WTC11 (cell line): ENCODE results near the gene RPS6KA4. TPM values are rescaled to one million over a fixed set of nuclear protein-coding genes. Genes with fewer than 3 reads are reported as not detected.
A peak's percentile ranks its signal among the peaks of the same experiment; 100 is the strongest.

Experiments used
- ATAC-seq: fragments of 200-7000 bp; cut with Tn5 transposase; 2 replicates; pipeline ENCODE4 v1.10.0; 2021; ENCODE audit warnings: mild to moderate bottlenecking, moderate library complexity
- CTCF ChIA-PET: fragments of 300-600 bp; sonication (Branson Sonifier 250); formaldehyde crosslinking; loops from one replicate; lab custom pipeline; 2021; ENCODE audit warnings: antibody characterized with exemption; lab: Charles Lee
- POLR2A ChIA-PET: fragments of 350-600 bp; sonication (Branson Sonifier 250); formaldehyde crosslinking; loops from one replicate; lab custom pipeline; 2021; ENCODE audit warnings: antibody characterized with exemption; lab: Charles Lee
- DNase-seq: peaks from one replicate; pipeline ENCODE4 v3.0.0; 2021; ENCODE audit warnings: low spot score
- H3K27ac Mint-ChIP-seq: 2 replicates; pipeline ENCODE4 v1.8.0; 2021; ENCODE audit warnings: mixed read lengths
- H3K27me3 Mint-ChIP-seq: 2 replicates; pipeline ENCODE4 v1.8.0; 2021; ENCODE audit warnings: low read depth, mild to moderate bottlenecking, moderate library complexity, mixed read lengths
- H3K36me3 Mint-ChIP-seq: 2 replicates; pipeline ENCODE4 v1.8.0; 2021; ENCODE audit warnings: mixed read lengths
- H3K4me1 Mint-ChIP-seq: 2 replicates; pipeline ENCODE4 v1.8.0; 2022; ENCODE audit warnings: mixed read lengths
- H3K4me3 Mint-ChIP-seq: 2 replicates; pipeline ENCODE4 v1.8.0; 2021; ENCODE audit warnings: mild to moderate bottlenecking, moderate library complexity, mixed read lengths
- H3K9me3 Mint-ChIP-seq: 2 replicates; pipeline ENCODE4 v1.8.0; 2021; ENCODE audit warnings: mixed read lengths
- ESRRA ChIP-seq: sonication (generic); formaldehyde crosslinking; IDR thresholded peaks from 2 replicates; pipeline ENCODE4 v1.8.1; 2022; ENCODE audit warnings: mild to moderate bottlenecking, missing genetic modification reagents, borderline replicate concordance
- FOXK1 ChIP-seq: sonication (generic); formaldehyde crosslinking; IDR thresholded peaks from 2 replicates; pipeline ENCODE4 v1.8.0; 2022; ENCODE audit warnings: mild to moderate bottlenecking, moderate library complexity, missing genetic modification reagents
- MXD4 ChIP-seq: fragments of 250-450 bp; sonication (Bioruptor Pico); IDR thresholded peaks from 2 replicates; pipeline ENCODE4 v1.8.0; 2021; ENCODE audit warnings: mild to moderate bottlenecking, moderate library complexity, borderline replicate concordance
- MYBL2 ChIP-seq: sonication (generic); formaldehyde crosslinking; IDR thresholded peaks from 2 replicates; pipeline ENCODE4 v1.8.1; 2023; ENCODE audit warnings: mild to moderate bottlenecking, moderate library complexity, missing genetic modification reagents
- NR1H2 ChIP-seq: sonication (generic); formaldehyde crosslinking; IDR thresholded peaks from 2 replicates; pipeline ENCODE4 v1.9.0; 2021; ENCODE audit warnings: mild to moderate bottlenecking, moderate library complexity, missing genetic modification reagents
- RORB ChIP-seq: fragments of 250-450 bp; sonication (Bioruptor Pico); IDR thresholded peaks from 2 replicates; pipeline ENCODE4 v1.9.0; 2021; ENCODE audit warnings: mild to moderate bottlenecking
- SMAD3 ChIP-seq: sonication (generic); formaldehyde crosslinking; IDR thresholded peaks from 2 replicates; pipeline ENCODE4 v1.8.0; 2022; ENCODE audit warnings: missing genetic modification reagents, mild to moderate bottlenecking, borderline replicate concordance
- ZBTB21 ChIP-seq: sonication (generic); formaldehyde crosslinking; IDR thresholded peaks from 2 replicates; pipeline ENCODE4 v1.8.1; 2023; ENCODE audit warnings: mild to moderate bottlenecking, missing genetic modification reagents, borderline replicate concordance
- ZNF219 ChIP-seq: sonication (generic); formaldehyde crosslinking; IDR thresholded peaks from 2 replicates; pipeline ENCODE4 v1.8.0; 2023; ENCODE audit warnings: missing genetic modification reagents, mild to moderate bottlenecking, borderline replicate concordance
- ZNF317 ChIP-seq: sonication (generic); formaldehyde crosslinking; IDR thresholded peaks from 2 replicates; pipeline ENCODE4 v1.8.1; 2023; ENCODE audit warnings: low read depth, mild to moderate bottlenecking, moderate library complexity, missing genetic modification reagents, borderline replicate concordance
- ZNF396 ChIP-seq: fragments of 250-450 bp; sonication (Bioruptor Pico); IDR thresholded peaks from 2 replicates; pipeline ENCODE4 v1.8.0; 2021; ENCODE audit warnings: mild to moderate bottlenecking, moderate library complexity, borderline replicate concordance
- total RNA-seq: library from RNA; stranded (reverse); gene quantifications from 3 replicates; pipeline ENCODE4 v1.2.3, GENCODE V29; 2021
- TF ChIP-seq, protein P1 (sequence below): sonication (generic); formaldehyde crosslinking; conservative IDR thresholded peaks from 2 replicates; pipeline ENCODE4 v1.8.1; 2023; ENCODE audit warnings: mild to moderate bottlenecking, low read depth, missing genetic modification reagents, moderate library complexity
- TF ChIP-seq, protein P2 (sequence below): sonication (generic); formaldehyde crosslinking; IDR thresholded peaks from 2 replicates; pipeline ENCODE4 v1.8.0; 2022; ENCODE audit warnings: mild to moderate bottlenecking, missing genetic modification reagents
- TF ChIP-seq, protein P3 (sequence below): fragments of 250-450 bp; sonication (Bioruptor Pico); IDR thresholded peaks from 2 replicates; pipeline ENCODE4 v1.8.0; 2021; ENCODE audit warnings: mild to moderate bottlenecking
- TF ChIP-seq, protein P4 (sequence below): sonication (generic); formaldehyde crosslinking; IDR thresholded peaks from 2 replicates; pipeline ENCODE4 v1.8.1; 2023; ENCODE audit warnings: mild to moderate bottlenecking, missing genetic modification reagents
- TF ChIP-seq, protein P5 (sequence below): sonication (generic); formaldehyde crosslinking; IDR thresholded peaks from 2 replicates; pipeline ENCODE4 v1.8.0; 2023; ENCODE audit warnings: mild to moderate bottlenecking, missing genetic modification reagents
- TF ChIP-seq, protein P6 (sequence below): sonication (generic); formaldehyde crosslinking; IDR thresholded peaks from 2 replicates; pipeline ENCODE4 v1.8.0; 2023; ENCODE audit warnings: missing genetic modification reagents
- TF ChIP-seq, protein P7 (sequence below): fragments of 250-450 bp; sonication (Bioruptor Pico); conservative IDR thresholded peaks from 2 replicates; pipeline ENCODE4 v1.9.0; 2021; ENCODE audit warnings: mild to moderate bottlenecking

RPS6KA4 gene
- total RNA-seq, 1 experiment from 2014 or later, result 16.8 TPM

DNA sequence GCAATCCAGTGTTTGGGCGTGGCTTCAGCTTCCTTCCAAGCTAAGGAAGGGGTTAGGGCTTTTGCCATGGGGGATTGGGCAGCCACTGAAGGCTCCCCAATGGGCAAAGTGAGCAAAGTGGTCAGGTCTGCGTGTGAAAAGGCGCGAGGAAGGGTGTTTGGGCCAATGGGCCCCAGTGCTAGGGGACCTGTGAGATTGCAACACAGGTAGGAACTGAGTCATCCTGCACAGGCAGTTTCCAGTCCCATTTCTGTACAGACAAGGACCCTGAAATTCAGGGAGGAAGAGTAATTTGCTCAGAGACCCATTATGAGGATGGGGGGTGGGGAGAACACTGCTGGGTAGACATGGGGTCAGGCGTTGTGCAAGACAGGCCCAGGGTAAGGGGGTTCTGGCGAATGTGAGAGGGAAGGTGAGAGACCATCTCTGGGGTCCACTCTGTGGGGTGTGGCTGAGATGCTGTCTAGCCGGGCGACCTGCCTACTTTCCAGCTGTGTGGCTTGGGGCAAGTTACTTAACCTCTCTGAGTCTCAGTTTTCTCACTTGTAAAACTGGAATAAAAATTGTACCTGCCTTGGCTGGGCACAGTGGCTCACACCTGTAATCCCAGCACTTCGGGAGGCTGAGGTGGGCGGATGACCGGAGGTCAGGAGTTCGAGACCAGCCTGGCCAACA lies 11.6 kb upstream of the RPS6KA4 start:
- H3K27me3 Mint-ChIP-seq, result no peaks in the 10 kb centered on the region
- no peak overlapping the region for H3K27ac Mint-ChIP-seq
- DNase-seq, result no peak
- H3K4me3 Mint-ChIP-seq, result no peak overlapping the region
- no peaks in the 10 kb centered on the region for H3K36me3 Mint-ChIP-seq
- TF ChIP-seq ZBTB21 (CRISPR knock-in tag), result no peak
- TF ChIP-seq, protein P1, sequence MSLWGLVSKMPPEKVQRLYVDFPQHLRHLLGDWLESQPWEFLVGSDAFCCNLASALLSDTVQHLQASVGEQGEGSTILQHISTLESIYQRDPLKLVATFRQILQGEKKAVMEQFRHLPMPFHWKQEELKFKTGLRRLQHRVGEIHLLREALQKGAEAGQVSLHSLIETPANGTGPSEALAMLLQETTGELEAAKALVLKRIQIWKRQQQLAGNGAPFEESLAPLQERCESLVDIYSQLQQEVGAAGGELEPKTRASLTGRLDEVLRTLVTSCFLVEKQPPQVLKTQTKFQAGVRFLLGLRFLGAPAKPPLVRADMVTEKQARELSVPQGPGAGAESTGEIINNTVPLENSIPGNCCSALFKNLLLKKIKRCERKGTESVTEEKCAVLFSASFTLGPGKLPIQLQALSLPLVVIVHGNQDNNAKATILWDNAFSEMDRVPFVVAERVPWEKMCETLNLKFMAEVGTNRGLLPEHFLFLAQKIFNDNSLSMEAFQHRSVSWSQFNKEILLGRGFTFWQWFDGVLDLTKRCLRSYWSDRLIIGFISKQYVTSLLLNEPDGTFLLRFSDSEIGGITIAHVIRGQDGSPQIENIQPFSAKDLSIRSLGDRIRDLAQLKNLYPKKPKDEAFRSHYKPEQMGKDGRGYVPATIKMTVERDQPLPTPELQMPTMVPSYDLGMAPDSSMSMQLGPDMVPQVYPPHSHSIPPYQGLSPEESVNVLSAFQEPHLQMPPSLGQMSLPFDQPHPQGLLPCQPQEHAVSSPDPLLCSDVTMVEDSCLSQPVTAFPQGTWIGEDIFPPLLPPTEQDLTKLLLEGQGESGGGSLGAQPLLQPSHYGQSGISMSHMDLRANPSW, result no peak
- TF ChIP-seq, protein P2, sequence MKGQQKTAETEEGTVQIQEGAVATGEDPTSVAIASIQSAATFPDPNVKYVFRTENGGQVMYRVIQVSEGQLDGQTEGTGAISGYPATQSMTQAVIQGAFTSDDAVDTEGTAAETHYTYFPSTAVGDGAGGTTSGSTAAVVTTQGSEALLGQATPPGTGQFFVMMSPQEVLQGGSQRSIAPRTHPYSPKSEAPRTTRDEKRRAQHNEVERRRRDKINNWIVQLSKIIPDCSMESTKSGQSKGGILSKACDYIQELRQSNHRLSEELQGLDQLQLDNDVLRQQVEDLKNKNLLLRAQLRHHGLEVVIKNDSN (CRISPR knock-in tag), result no peak
- no peak for TF ChIP-seq ZNF396 (CRISPR knock-in tag)
- TF ChIP-seq ZNF219 (CRISPR knock-in tag), result no peak
- TF ChIP-seq MYBL2 (CRISPR knock-in tag), result no peak
- no peak for TF ChIP-seq FOXK1 (CRISPR knock-in tag)
- peaks cover 8% of the 10 kb centered on the region; the same call in 1 of the 2 replicates for H3K4me1 Mint-ChIP-seq
- H3K9me3 Mint-ChIP-seq, result no peaks in the 10 kb centered on the region
- ATAC-seq, result no peak
- ChIA-PET POLR2A (interaction anchor here (0.6 kb wide), 1 partner anchor 283 kb away, joined by 3 read pairs; no protein-coding TSS in a partner anchor), CTCF (interaction anchor here (0.7 to 13.9 kb wide), 4 partner anchors 6 to 302 kb away, joined by 3 to 437 read pairs (median 4); no protein-coding TSS in a partner anchor)

DNA sequence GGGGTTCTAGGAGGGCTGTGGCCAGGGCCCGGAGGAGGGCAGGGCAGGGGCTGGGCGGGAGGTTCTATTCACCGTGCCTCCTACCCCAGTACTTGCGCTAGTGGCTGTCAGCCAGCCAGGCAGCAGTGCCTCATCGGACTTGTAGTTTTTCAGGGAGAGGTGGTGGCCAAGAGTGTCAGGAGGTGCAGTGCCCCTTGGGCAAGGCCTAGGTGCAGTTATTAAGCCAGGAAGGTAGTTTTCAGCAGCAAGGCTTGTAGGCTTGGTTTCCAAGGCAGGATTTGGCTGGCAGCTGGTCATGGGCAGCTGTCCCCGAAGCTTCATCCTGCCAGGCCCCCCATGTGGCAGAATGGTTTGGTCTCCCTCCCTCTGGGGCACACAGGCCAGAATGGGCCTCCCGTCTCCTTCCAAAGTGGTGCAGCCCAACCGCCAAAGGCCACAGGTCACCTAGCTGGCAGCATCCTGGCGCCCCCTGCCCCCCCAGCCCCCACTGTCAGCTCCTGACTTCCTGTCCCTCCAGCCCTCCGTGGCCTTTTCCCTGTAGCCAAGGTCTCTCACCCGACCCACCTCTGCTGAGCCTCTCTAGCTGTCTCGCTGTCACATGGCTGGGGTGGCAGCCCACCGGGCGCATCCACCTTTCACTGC lies 10.5 kb upstream of the RPS6KA4 start:
- Mint-ChIP-seq H3K9me3 (no peaks in the 10 kb centered on the region), H3K27ac (no peak overlapping the region), H3K4me3 (no peak overlapping the region), H3K27me3 (no peaks in the 10 kb centered on the region), H3K36me3 (no peaks in the 10 kb centered on the region)
- peak; percentile 27 for ATAC-seq
- no peak for DNase-seq
- CTCF ChIA-PET, result interaction anchor here (0.7 to 10.4 kb wide), 8 partner anchors 7 to 301 kb away, joined by 3 to 437 read pairs (median 7); partner anchors contain the start of genes CCDC88B, PRDX5 and TRMT112
- TF ChIP-seq ESRRA (no peak), MXD4 (CRISPR knock-in tag) (no peak), SMAD3 (CRISPR knock-in tag) (no peak), NR1H2 (no peak), ZNF396 (CRISPR knock-in tag) (no peak), ZNF317 (CRISPR knock-in tag) (no peak), FOXK1 (CRISPR knock-in tag) (no peak), RORB (CRISPR knock-in tag) (no peak)
- TF ChIP-seq, protein P3, sequence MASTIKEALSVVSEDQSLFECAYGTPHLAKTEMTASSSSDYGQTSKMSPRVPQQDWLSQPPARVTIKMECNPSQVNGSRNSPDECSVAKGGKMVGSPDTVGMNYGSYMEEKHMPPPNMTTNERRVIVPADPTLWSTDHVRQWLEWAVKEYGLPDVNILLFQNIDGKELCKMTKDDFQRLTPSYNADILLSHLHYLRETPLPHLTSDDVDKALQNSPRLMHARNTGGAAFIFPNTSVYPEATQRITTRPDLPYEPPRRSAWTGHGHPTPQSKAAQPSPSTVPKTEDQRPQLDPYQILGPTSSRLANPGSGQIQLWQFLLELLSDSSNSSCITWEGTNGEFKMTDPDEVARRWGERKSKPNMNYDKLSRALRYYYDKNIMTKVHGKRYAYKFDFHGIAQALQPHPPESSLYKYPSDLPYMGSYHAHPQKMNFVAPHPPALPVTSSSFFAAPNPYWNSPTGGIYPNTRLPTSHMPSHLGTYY (CRISPR knock-in tag), result no peak
- TF ChIP-seq, protein P4, sequence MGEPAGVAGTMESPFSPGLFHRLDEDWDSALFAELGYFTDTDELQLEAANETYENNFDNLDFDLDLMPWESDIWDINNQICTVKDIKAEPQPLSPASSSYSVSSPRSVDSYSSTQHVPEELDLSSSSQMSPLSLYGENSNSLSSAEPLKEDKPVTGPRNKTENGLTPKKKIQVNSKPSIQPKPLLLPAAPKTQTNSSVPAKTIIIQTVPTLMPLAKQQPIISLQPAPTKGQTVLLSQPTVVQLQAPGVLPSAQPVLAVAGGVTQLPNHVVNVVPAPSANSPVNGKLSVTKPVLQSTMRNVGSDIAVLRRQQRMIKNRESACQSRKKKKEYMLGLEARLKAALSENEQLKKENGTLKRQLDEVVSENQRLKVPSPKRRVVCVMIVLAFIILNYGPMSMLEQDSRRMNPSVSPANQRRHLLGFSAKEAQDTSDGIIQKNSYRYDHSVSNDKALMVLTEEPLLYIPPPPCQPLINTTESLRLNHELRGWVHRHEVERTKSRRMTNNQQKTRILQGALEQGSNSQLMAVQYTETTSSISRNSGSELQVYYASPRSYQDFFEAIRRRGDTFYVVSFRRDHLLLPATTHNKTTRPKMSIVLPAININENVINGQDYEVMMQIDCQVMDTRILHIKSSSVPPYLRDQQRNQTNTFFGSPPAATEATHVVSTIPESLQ, result no peak
- TF ChIP-seq, protein P5, sequence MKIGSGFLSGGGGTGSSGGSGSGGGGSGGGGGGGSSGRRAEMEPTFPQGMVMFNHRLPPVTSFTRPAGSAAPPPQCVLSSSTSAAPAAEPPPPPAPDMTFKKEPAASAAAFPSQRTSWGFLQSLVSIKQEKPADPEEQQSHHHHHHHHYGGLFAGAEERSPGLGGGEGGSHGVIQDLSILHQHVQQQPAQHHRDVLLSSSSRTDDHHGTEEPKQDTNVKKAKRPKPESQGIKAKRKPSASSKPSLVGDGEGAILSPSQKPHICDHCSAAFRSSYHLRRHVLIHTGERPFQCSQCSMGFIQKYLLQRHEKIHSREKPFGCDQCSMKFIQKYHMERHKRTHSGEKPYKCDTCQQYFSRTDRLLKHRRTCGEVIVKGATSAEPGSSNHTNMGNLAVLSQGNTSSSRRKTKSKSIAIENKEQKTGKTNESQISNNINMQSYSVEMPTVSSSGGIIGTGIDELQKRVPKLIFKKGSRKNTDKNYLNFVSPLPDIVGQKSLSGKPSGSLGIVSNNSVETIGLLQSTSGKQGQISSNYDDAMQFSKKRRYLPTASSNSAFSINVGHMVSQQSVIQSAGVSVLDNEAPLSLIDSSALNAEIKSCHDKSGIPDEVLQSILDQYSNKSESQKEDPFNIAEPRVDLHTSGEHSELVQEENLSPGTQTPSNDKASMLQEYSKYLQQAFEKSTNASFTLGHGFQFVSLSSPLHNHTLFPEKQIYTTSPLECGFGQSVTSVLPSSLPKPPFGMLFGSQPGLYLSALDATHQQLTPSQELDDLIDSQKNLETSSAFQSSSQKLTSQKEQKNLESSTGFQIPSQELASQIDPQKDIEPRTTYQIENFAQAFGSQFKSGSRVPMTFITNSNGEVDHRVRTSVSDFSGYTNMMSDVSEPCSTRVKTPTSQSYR (CRISPR knock-in tag), result no peak
- TF ChIP-seq, protein P6, sequence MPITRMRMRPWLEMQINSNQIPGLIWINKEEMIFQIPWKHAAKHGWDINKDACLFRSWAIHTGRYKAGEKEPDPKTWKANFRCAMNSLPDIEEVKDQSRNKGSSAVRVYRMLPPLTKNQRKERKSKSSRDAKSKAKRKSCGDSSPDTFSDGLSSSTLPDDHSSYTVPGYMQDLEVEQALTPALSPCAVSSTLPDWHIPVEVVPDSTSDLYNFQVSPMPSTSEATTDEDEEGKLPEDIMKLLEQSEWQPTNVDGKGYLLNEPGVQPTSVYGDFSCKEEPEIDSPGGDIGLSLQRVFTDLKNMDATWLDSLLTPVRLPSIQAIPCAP (CRISPR knock-in tag), result no peak
- TF ChIP-seq, protein P7, sequence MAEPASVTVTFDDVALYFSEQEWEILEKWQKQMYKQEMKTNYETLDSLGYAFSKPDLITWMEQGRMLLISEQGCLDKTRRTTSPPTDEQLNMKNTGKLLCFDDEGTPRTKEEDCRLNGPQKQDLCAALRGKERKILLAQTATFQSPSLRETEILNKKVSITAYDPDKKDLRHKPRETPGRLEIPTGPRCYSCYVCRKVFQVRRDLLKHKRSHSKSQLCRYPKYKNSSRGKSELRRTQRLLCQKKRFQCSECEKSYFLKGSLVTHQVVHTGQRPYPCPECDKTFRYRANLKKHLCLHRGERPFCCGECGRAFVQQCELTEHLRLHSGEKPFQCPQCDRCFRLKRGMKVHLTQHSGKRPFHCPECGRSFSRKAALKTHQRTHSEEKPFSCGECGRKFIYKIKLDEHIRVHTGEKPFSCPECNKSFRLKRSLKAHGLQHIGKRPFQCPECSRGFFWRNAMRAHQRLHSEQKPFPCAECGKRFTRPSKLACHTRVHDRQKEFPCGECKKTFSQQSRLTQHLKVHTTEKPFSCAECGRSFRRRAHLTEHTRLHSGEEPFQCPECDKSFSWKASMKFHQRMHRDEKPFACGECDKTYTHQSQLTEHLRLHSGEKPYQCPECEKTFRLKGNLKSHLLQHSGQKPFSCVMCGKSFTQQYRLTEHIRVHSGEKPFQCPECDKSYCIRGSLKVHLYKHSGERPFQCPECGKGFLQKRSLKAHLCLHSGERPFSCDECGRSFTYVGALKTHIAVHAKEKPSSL (CRISPR knock-in tag), result no peak
- TF ChIP-seq, all 79 proteins: peak for 0
- POLR2A ChIA-PET, result interaction anchor here (0.6 to 1.7 kb wide), 5 partner anchors 12 to 80 kb away, joined by 3 to 5 read pairs (median 4); partner anchors contain the start of gene PRDX5
- H3K4me1 Mint-ChIP-seq, result peaks cover 5% of the 10 kb centered on the region; the same call in 1 of the 2 replicates
